ENCODE data around the gene PRKCA. TPM values are rescaled to one million over a fixed set of nuclear protein-coding genes. Genes with fewer than 3 reads are reported as not detected.

Gene PRKCA
- total and polyA plus RNA-seq, 10 of the 15 experiments (the other 5 are each of a cell fraction or from before 2014, with no cell fraction given), result 0.11 to 14.6 (median 0.72) TPM

DNA sequence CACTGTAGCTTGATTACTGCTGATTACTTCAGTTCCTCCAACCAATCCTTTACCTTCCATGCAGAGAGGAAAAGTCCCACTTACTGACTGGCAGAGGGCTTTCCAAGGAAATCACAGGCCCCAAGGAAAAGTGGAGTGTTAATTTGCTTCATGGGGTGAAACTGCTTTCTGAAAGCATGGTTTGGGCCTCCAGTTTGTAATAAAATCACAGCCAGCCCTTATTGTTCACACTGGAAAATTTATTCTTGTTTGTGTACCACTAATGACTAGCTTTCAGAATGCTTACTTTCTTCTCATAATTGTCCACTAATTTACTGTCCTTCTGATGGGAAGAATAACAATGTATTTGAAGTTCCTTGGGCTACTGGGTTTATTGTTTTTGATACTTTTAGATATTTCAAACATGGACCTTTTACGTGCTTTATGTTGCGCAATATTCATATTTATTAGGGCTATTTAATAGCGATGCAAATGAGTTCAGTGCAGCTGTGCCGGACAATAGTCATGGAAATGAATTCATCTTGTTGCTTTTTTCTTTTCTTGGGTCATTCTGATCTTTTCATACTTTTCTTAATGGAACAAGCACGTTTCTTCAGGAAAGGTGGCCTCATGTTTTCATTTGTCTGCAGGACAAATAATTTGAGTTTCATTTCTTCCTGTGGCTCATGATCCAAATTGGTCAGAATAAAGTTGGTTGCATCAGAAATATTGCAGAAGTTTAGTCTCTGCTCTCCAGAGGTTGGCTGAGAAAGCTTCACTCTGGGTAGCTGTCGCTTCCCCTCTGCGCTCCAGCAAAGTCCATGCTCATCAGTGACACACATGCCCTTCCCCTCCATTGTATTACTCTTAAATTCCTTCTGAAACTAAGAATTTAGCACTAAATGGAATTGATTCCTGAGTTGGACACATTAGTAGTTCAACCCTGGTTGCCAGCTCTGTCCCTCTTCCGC lies 128.7 kb downstream of the PRKCA start:
- Histone ChIP-seq H3K36me3 (ENCODE audit: control insufficient read depth in 2 of 2, insufficient read depth in 2 of 2, low read length in 1 of 2) (no peaks in the 10 kb centered on the region), H3K27ac (ENCODE audit: control insufficient read depth, insufficient read depth) (no peak overlapping the region), H4K20me1 (ENCODE audit: control insufficient read depth, insufficient read depth) (no peaks in the 10 kb centered on the region), H3K4me2 (ENCODE audit: control insufficient read depth, insufficient read depth) (no peak overlapping the region), H3K9me3 (replicated peaks; ENCODE audit: control insufficient read depth, insufficient read depth, low read length) (no peaks in the 10 kb centered on the region), H3K9ac (ENCODE audit: control insufficient read depth, insufficient read depth, low read length) (no peak overlapping the region), H2AFZ (ENCODE audit: control insufficient read depth, low read depth, low read length) (no peak overlapping the region), H3K4me3 (no peak overlapping the region), H3K4me1 (ENCODE audit: control insufficient read depth, insufficient read depth, low read length) (no peaks in the 10 kb centered on the region), H3K27me3 (replicated peaks in 1 of 2; ENCODE audit: control insufficient read depth in 2 of 2, insufficient read depth in 2 of 2, low read length in 1 of 2) (no peaks in the 10 kb centered on the region), H3K79me2 (ENCODE audit: control insufficient read depth, insufficient read depth, low read length) (no peaks in the 10 kb centered on the region)
- CTCF ChIA-PET, result interaction anchor here (1.3 kb wide), 1 partner anchor 37 kb away, joined by 3 read pairs; no protein-coding TSS in a partner anchor
- RAD21 ChIA-PET (ENCODE audit: unreplicated experiment), result interaction anchor here (0.8 to 0.9 kb wide), 2 partner anchors 10 to 37 kb away, joined by 3 to 4 read pairs; no protein-coding TSS in a partner anchor
- BruUV-seq (replicated peaks), result no TSS peak
- WGBS (ENCODE audit: insufficient coverage, insufficient replicate concordance, low lambda C conversion rate, missing lambda C conversion rate), result 43% methylated on average over 8 of the region's 8 CpGs
- ATAC-seq (no peak), DNase-seq (ENCODE audit: low read depth, low spot score) (no peak), FAIRE-seq (no peak)
- in situ Hi-C loops (cut with MboI), result no loop called here
- TF ChIP-seq POLR2AphosphoS2 (IDR thresholded peaks at IDR 0.05; ENCODE audit: low read depth, low read length) (no peak), TCF12 (IDR thresholded peaks at IDR 0.05; ENCODE audit: low read depth, low read length) (no peak), TBL1XR1 (IDR thresholded peaks at IDR 0.05; ENCODE audit: low read depth, low read length) (no peak), JUNB (IDR thresholded peaks at IDR 0.05) (no peak)
- TF ChIP-seq, protein P1, sequence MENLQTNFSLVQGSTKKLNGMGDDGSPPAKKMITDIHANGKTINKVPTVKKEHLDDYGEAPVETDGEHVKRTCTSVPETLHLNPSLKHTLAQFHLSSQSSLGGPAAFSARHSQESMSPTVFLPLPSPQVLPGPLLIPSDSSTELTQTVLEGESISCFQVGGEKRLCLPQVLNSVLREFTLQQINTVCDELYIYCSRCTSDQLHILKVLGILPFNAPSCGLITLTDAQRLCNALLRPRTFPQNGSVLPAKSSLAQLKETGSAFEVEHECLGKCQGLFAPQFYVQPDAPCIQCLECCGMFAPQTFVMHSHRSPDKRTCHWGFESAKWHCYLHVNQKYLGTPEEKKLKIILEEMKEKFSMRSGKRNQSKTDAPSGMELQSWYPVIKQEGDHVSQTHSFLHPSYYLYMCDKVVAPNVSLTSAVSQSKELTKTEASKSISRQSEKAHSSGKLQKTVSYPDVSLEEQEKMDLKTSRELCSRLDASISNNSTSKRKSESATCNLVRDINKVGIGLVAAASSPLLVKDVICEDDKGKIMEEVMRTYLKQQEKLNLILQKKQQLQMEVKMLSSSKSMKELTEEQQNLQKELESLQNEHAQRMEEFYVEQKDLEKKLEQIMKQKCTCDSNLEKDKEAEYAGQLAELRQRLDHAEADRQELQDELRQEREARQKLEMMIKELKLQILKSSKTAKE (IDR thresholded peaks at IDR 0.05; ENCODE audit: low read depth, poor library complexity, severe bottlenecking), result no peak
- intact Hi-C loops (cut with micrococcal nuclease; ENCODE audit: unreplicated experiment), result no loop called here
- POLR2A ChIA-PET, result no interaction called here
- SMC1A ChIA-PET (ENCODE audit: uncharacterized antibody, unreplicated experiment), result interaction anchor here (1.2 to 2.5 kb wide), 2 partner anchors 9 to 11 kb away, joined by 3 to 11 read pairs; no protein-coding TSS in a partner anchor

All from GM12878 (cell line).